ENCODE measurements around the gene NFYC. TPM values are rescaled to one million over a fixed set of nuclear protein-coding genes. Genes with fewer than 3 reads are reported as not detected.
A peak's percentile ranks its signal among the peaks of the same experiment; 100 is the strongest.

Gene NFYC
- total and polyA plus RNA-seq, 3 donors from 2014 or later, result 69.1 to 83.9 (median 70.0) TPM

- H3K9me3 ChIP-seq, result no peaks in the 10 kb centered on the region
- DNase-seq, result peak; percentile 86
- intact Hi-C loops (cut with DNase I; ENCODE audit: low total_unique reads), result no loop called here
- WGBS, 2 donors, result 10 to 20% methylated on average over 21 of the region's 21 CpGs
- H3K27me3 ChIP-seq, result no peaks in the 10 kb centered on the region
- no peaks in the 10 kb centered on the region for H3K36me3 ChIP-seq (ENCODE audit: low read depth, missing control alignments)
- TF ChIP-seq POLR2A (IDR thresholded peaks at IDR 0.05) (no peak), CTCF (IDR thresholded peaks at IDR 0.05) (peak; percentile 70 to 92 (median 83))
- no peak overlapping the region for H3K27ac ChIP-seq
- no peak overlapping the region for H3K4me3 ChIP-seq
- H3K4me1 ChIP-seq, result peaks cover 6% of the 10 kb centered on the region
Measured at GRCh38 chr1:40668769-40669525, 22.6 kb upstream of the NFYC start.

- Histone ChIP-seq H3K36me3 (ENCODE audit: low read depth, missing control alignments) (no peaks in the 10 kb centered on the region), H3K27ac (no peak overlapping the region), H3K4me1 (no peaks in the 10 kb centered on the region), H3K4me3 (no peak overlapping the region), H3K27me3 (no peaks in the 10 kb centered on the region), H3K9me3 (no peaks in the 10 kb centered on the region)
- TF ChIP-seq POLR2A (IDR thresholded peaks at IDR 0.05) (no peak), CTCF (IDR thresholded peaks at IDR 0.05) (no peak)
- WGBS, 2 donors, result 80 to 83% methylated on average over 4 of the region's 4 CpGs
- DNase-seq, result no peak
- intact Hi-C loops (cut with DNase I; ENCODE audit: low total_unique reads), result no loop called here
Measured at GRCh38 chr1:40673452-40673851, 18.1 kb upstream of the NFYC start.

DNA sequence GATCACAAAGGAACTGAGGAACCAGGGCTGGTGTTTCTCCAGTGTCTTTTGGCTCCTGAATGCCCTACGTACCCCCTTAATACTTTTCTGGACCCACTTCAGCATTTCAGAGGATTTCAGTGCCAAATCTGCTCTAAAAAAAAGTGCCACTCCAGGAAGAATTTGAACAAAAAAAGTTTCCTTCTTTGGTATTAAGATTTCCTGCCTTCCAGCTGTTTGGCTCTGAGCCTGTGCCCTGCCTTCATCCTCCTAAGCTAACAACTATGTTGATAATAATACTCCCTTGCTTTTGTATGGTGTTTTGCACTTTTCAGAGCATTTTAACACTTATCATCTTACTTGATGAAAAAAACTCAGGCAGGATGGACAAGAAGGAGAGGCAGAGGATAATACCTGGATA is 15.0 kb upstream of the NFYC start:
- Histone ChIP-seq H3K4me1 (no peaks in the 10 kb centered on the region), H3K27ac (no peak overlapping the region), H3K27me3 (no peaks in the 10 kb centered on the region), H3K36me3 (ENCODE audit: low read depth, missing control alignments) (no peaks in the 10 kb centered on the region), H3K4me3 (no peak overlapping the region), H3K9me3 (no peaks in the 10 kb centered on the region)
- WGBS, 2 donors, result 32 to 42% methylated on average over 1 of the region's 1 CpG
- no peak for DNase-seq
- intact Hi-C loops (cut with DNase I; ENCODE audit: low total_unique reads), result no loop called here
- no peak for TF ChIP-seq CTCF (IDR thresholded peaks at IDR 0.05)
- TF ChIP-seq POLR2A (IDR thresholded peaks at IDR 0.05), result no peak

DNA sequence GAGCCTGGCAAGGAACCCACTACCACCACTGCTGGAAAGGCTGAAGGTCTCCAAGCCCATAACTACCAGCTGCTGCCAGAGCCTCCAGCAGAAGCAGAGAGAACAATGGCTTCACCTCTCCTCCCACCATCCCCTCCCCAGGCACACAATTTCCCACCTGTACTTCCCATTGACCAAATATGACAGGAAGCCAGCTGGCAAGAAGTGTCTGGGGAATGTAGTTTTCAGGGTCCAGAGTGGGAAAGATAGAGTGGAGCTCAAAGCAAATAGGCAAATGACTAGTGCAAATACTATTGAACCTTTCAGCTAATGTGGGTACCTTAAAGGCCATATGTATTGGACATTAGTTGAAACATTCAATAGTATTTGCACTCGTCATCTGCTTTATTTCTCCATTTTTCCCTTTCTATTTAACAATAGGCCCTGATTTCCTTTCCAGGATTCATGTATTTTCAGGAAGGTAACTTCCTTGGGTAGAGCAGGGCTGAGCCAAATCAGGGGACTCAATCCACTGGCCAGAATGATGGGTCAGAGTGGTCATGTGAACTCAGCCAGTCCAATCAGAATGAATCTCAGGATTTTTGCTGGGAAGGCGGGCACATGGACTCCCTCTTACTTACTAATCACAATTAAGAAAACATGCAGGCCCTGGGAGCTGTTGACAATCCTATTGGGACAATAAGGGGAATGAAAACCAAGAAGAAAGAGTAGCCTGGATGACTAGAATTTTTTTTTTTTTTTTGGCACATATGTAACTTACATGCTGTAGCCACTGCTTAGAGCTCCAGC is 12.1 kb upstream of the NFYC start:
- DNase-seq, result no peak
- intact Hi-C loops (cut with DNase I; ENCODE audit: low total_unique reads), result no loop called here
- 93 to 100% methylated on average over 2 of the region's 2 CpGs for WGBS, 2 donors
- Histone ChIP-seq H3K4me3 (no peak overlapping the region), H3K27ac (no peak overlapping the region), H3K27me3 (no peaks in the 10 kb centered on the region), H3K9me3 (no peaks in the 10 kb centered on the region), H3K4me1 (no peaks in the 10 kb centered on the region), H3K36me3 (ENCODE audit: low read depth, missing control alignments) (no peaks in the 10 kb centered on the region)
- TF ChIP-seq CTCF (IDR thresholded peaks at IDR 0.05) (no peak), POLR2A (IDR thresholded peaks at IDR 0.05) (no peak)
